Karpas-422 (cell line): ENCODE measurements around the gene EIF1B. TPM values are rescaled to one million over a fixed set of nuclear protein-coding genes. Genes with fewer than 3 reads are reported as not detected.

Experiments
- DNase-seq: peaks from one replicate; pipeline ENCODE4 v3.0.0-alpha.2; 2015
- H2AFZ ChIP-seq: fragments of 200-600 bp; sonication (generic); 2 replicates; pipeline ENCODE4 v1.6.1; 2014; ENCODE audit warnings: antibody characterized with exemption, low read length, mixed read lengths
- H3K27ac ChIP-seq: fragments of 200-600 bp; sonication (generic); 2 replicates; pipeline ENCODE4 v1.5.1; 2014; ENCODE audit warnings: mild to moderate bottlenecking, low read length, moderate library complexity
- H3K27me3 ChIP-seq: fragments of 200-600 bp; sonication (generic); 2 replicates; pipeline ENCODE4 v1.6.1; 2014; ENCODE audit warnings: low read length, mixed read lengths
- H3K36me3 ChIP-seq: fragments of 200-600 bp; sonication (generic); 2 replicates; pipeline ENCODE4 v1.6.1; 2014; ENCODE audit warnings: low read length, mixed read lengths; ENCODE audit not compliant: insufficient read depth
- H3K4me1 ChIP-seq: fragments of 200-600 bp; sonication (generic); 2 replicates; pipeline ENCODE4 v1.6.1; 2014; ENCODE audit warnings: mild to moderate bottlenecking, low read length, mixed read lengths
- H3K4me2 ChIP-seq: fragments of 200-600 bp; sonication (generic); 2 replicates; pipeline ENCODE4 v1.6.1; 2014; ENCODE audit warnings: low read length, low read depth, mild to moderate bottlenecking; ENCODE audit not compliant: poor library complexity, severe bottlenecking
- H3K4me3 ChIP-seq: fragments of 200-600 bp; sonication (generic); 2 replicates; pipeline ENCODE4 v1.5.1; 2014; ENCODE audit warnings: mild to moderate bottlenecking, antibody characterized with exemption, low read length, mixed read lengths
- H3K79me2 ChIP-seq: fragments of 200-600 bp; sonication (generic); 2 replicates; pipeline ENCODE4 v1.6.1; 2014; ENCODE audit warnings: mild to moderate bottlenecking, low read length, mixed read lengths
- H3K9ac ChIP-seq: fragments of 200-600 bp; sonication (generic); 2 replicates; pipeline ENCODE4 v1.6.0; 2014; ENCODE audit warnings: low read length
- H3K9me2 ChIP-seq: fragments of 200-600 bp; sonication (generic), shearing (Covaris generic); replicated peaks from 2 replicates; pipeline ENCODE4 v1.6.0; 2014; ENCODE audit warnings: mild to moderate bottlenecking, low read length, moderate library complexity; ENCODE audit not compliant: insufficient read depth
- H3K9me3 ChIP-seq: fragments of 300-700, 200-600 bp; sonication (generic); 2 replicates; pipeline ENCODE4 v1.6.1; 2014; ENCODE audit warnings: low read length, mixed read lengths
- H4K20me1 ChIP-seq: fragments of 200-600 bp; sonication (generic); 2 replicates; pipeline ENCODE4 v1.6.1; 2014; ENCODE audit warnings: mild to moderate bottlenecking, antibody characterized with exemption, low read length, low read depth; ENCODE audit not compliant: insufficient read depth
- total RNA-seq: library from RNA; depleted of rRNA; stranded (reverse); fragments of >200 nt; shearing (Covaris generic); gene quantifications from 2 replicates; pipeline ENCODE4 v1.2.3, GENCODE V29; 2014; ENCODE audit warnings: low replicate concordance

Gene EIF1B
- total RNA-seq, 1 experiment from 2014 or later, result 41.9 TPM

GRCh38 chr3:40299721-40300335 lies 9.7 kb upstream of the EIF1B start:
- H3K79me2 ChIP-seq, result no peaks in the 10 kb centered on the region
- no peak overlapping the region for H3K9ac ChIP-seq
- no peak for DNase-seq
- H3K9me3 ChIP-seq, result no peaks in the 10 kb centered on the region
- no peaks in the 10 kb centered on the region for H3K27me3 ChIP-seq
- H3K4me1 ChIP-seq, result no peaks in the 10 kb centered on the region
- no peaks in the 10 kb centered on the region for H4K20me1 ChIP-seq
- no peak overlapping the region for H3K4me2 ChIP-seq
- no peak overlapping the region for H3K4me3 ChIP-seq
- no peak overlapping the region for H3K27ac ChIP-seq
- H3K36me3 ChIP-seq, result no peaks in the 10 kb centered on the region
- no peak overlapping the region for H2AFZ ChIP-seq
- H3K9me2 ChIP-seq, result no peaks in the 10 kb centered on the region

GRCh38 chr3:40302784-40303183 lies 6.7 kb upstream of the EIF1B start:
- DNase-seq, result no peak
- H2AFZ ChIP-seq, result no peak overlapping the region
- no peaks in the 10 kb centered on the region for H3K9me3 ChIP-seq
- H3K9me2 ChIP-seq, result no peaks in the 10 kb centered on the region
- no peaks in the 10 kb centered on the region for H3K79me2 ChIP-seq
- no peaks in the 10 kb centered on the region for H3K4me1 ChIP-seq
- no peak overlapping the region for H3K9ac ChIP-seq
- H4K20me1 ChIP-seq, result no peaks in the 10 kb centered on the region
- H3K36me3 ChIP-seq, result no peaks in the 10 kb centered on the region
- H3K4me2 ChIP-seq, result no peak overlapping the region
- no peak overlapping the region for H3K4me3 ChIP-seq
- no peaks in the 10 kb centered on the region for H3K27me3 ChIP-seq
- H3K27ac ChIP-seq, result no peak overlapping the region

DNA sequence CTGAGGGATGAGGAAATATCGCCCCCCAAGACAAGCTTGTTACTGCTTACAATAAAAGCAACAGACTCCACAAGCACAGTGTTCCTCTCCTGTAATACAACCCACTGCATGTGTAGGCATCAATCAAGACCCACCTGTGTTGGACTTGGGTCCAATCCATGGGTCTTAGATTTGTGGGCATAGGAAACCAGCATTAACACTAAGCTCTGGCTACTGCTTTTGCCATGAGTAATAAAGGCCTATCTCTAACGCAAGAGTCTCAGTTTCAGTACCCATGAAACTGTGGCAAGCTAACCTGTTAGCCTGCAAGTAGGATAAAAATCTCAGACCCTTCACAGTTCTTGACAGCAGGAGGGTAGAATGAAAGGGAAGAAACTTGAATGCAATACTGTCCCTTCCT lies 5.2 kb upstream of the EIF1B start:
- peaks cover 9% of the 10 kb centered on the region for H3K4me1 ChIP-seq
- no peak overlapping the region for H3K4me2 ChIP-seq
- no peak overlapping the region for H3K4me3 ChIP-seq
- H3K9me2 ChIP-seq, result no peaks in the 10 kb centered on the region
- no peak overlapping the region for H2AFZ ChIP-seq
- no peak overlapping the region for H3K9ac ChIP-seq
- H4K20me1 ChIP-seq, result no peaks in the 10 kb centered on the region
- no peaks in the 10 kb centered on the region for H3K36me3 ChIP-seq
- H3K27ac ChIP-seq, result no peak overlapping the region
- H3K79me2 ChIP-seq, result no peaks in the 10 kb centered on the region
- no peak for DNase-seq
- no peaks in the 10 kb centered on the region for H3K27me3 ChIP-seq
- H3K9me3 ChIP-seq, result no peaks in the 10 kb centered on the region

DNA sequence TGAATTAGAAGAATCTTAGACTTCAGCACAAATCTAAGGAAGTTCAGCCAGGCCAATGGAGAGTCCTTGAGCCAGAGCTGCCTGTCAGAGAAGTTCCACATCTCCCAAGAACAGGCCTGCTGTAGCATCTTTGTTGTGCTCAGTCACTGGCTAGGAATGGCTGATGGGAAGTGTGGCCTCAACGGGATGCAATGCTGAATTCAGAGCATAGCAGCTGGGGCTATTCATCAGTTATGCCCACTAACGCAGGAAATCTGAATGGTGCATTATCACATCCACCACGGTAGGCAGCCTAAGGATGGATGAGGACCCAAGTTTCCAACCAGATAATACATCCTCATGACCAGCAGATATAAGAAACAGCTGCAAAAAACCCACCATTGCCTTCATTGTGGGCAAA lies 3.2 kb upstream of the EIF1B start:
- DNase-seq, result no peak
- no peaks in the 10 kb centered on the region for H3K27me3 ChIP-seq

GRCh38 chr3:40307176-40307575 lies 2.3 kb upstream of the EIF1B start:
- no peaks in the 10 kb centered on the region for H4K20me1 ChIP-seq
- no peak overlapping the region for H3K4me3 ChIP-seq
- no peak for DNase-seq
- no peaks in the 10 kb centered on the region for H3K27me3 ChIP-seq
- H3K79me2 ChIP-seq, result peaks cover 26% of the 10 kb centered on the region
- H3K36me3 ChIP-seq, result peaks cover 15% of the 10 kb centered on the region; the same call in 1 of the 2 replicates
- H3K4me1 ChIP-seq, result peaks cover 25% of the 10 kb centered on the region
- H3K4me2 ChIP-seq, result no peak overlapping the region
- no peak overlapping the region for H2AFZ ChIP-seq
- H3K9ac ChIP-seq, result no peak overlapping the region
- no peaks in the 10 kb centered on the region for H3K9me3 ChIP-seq
- H3K9me2 ChIP-seq, result no peaks in the 10 kb centered on the region
- H3K27ac ChIP-seq, result no peak overlapping the region

More for the DNA sequence above, 3.2 kb upstream of the EIF1B start:
- H3K4me2 ChIP-seq, result no peak overlapping the region
- H3K36me3 ChIP-seq, result peaks cover 6% of the 10 kb centered on the region; the same call in 1 of the 2 replicates
- H3K4me3 ChIP-seq, result no peak overlapping the region
- H3K9ac ChIP-seq, result no peak overlapping the region
- H3K27ac ChIP-seq, result no peak overlapping the region
- no peaks in the 10 kb centered on the region for H4K20me1 ChIP-seq
- peaks cover 18% of the 10 kb centered on the region for H3K79me2 ChIP-seq
- no peaks in the 10 kb centered on the region for H3K9me2 ChIP-seq
- peaks cover 17% of the 10 kb centered on the region for H3K4me1 ChIP-seq
- no peaks in the 10 kb centered on the region for H3K9me3 ChIP-seq
- no peak overlapping the region for H2AFZ ChIP-seq

- Histone ChIP-seq H3K79me2 (peaks cover 27% of the 10 kb centered on the region), H3K36me3 (peaks cover 23% of the 10 kb centered on the region; the same call in 1 of the 2 replicates), H3K9me3 (no peaks in the 10 kb centered on the region), H3K27ac (no peak overlapping the region), H3K4me1 (peaks cover 32% of the 10 kb centered on the region), H3K9ac (peak overlapping the region; percentile 84), H4K20me1 (no peaks in the 10 kb centered on the region), H3K9me2 (no peaks in the 10 kb centered on the region), H2AFZ (peak overlapping the region; percentile 78), H3K4me2 (peak overlapping the region; percentile 90), H3K4me3 (peak overlapping the region; percentile 98), H3K27me3 (no peaks in the 10 kb centered on the region)
- DNase-seq, result no peak
Observed at GRCh38 chr3:40308725-40309417, 636 bp upstream of the EIF1B start.

DNA sequence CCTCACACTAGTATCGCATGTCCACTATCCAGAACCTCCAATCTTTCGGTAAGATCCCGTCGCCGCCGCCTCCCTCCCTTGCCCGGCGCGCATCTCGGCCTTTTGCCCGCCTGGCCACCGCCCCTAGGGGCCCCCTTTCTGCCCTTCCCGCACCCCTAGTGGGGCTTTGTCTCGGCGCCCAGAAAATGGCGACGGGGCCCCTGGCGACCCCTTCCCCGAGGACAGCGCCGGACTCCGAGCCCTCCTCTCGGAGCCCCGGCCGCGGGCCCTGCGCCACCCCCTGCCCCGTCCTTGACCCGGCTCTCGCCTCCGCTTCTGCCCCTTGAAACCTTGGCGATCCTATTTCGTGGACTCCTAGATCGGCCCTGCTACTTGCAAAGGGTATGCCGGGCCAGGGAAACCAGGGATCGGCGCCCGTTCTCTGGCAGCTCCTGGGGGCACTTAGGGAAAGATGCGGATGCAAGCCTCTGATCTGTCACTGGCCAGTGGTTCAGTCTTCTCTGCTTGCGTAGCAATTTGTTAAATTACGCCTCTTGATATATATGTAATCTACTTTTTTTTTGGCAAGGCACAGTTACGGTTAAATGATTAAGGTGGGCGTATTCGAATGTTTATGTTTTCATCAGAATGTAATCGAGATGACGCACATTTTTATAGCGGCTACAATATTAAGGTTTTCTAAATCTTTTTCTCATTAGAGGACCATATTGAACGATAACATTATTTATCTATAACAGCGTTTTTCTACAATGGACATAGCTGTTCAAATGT lies 603 bp downstream of the EIF1B start:
- peak; percentile 60 for DNase-seq

GRCh38 chr3:40310705-40311104 lies 1.2 kb downstream of the EIF1B start:
- H4K20me1 ChIP-seq, result no peaks in the 10 kb centered on the region
- peak overlapping the region; percentile 98 for H3K4me3 ChIP-seq
- H3K9ac ChIP-seq, result peak overlapping the region; percentile 99
- peak overlapping the region; percentile 78 for H3K27ac ChIP-seq
- no peaks in the 10 kb centered on the region for H3K9me2 ChIP-seq
- no peak overlapping the region for H2AFZ ChIP-seq
- no peaks in the 10 kb centered on the region for H3K27me3 ChIP-seq
- H3K4me2 ChIP-seq, result peak overlapping the region; percentile 95
- peaks cover 27% of the 10 kb centered on the region for H3K79me2 ChIP-seq
- no peak for DNase-seq
- H3K36me3 ChIP-seq, result peaks cover 23% of the 10 kb centered on the region; the same call in 1 of the 2 replicates
- no peaks in the 10 kb centered on the region for H3K9me3 ChIP-seq
- H3K4me1 ChIP-seq, result peaks cover 32% of the 10 kb centered on the region

More for the DNA sequence above, 603 bp downstream of the EIF1B start:
- no peaks in the 10 kb centered on the region for H3K27me3 ChIP-seq
- H3K9me3 ChIP-seq, result no peaks in the 10 kb centered on the region
- H4K20me1 ChIP-seq, result no peaks in the 10 kb centered on the region
- H3K36me3 ChIP-seq, result peaks cover 23% of the 10 kb centered on the region; the same call in 1 of the 2 replicates
- H3K4me3 ChIP-seq, result peak overlapping the region; percentile 98
- no peaks in the 10 kb centered on the region for H3K9me2 ChIP-seq
- H2AFZ ChIP-seq, result 0 out of 2 replicates have a peak overlapping the region, but pooled peaks have one; percentile 50
- H3K4me2 ChIP-seq, result peak overlapping the region; percentile 95
- peaks cover 32% of the 10 kb centered on the region for H3K4me1 ChIP-seq
- peak overlapping the region; percentile 78 for H3K27ac ChIP-seq
- H3K79me2 ChIP-seq, result peaks cover 27% of the 10 kb centered on the region
- H3K9ac ChIP-seq, result peak overlapping the region; percentile 99
